Parathyroid adenoma (tissue), 2 donors: ENCODE results near the gene MEIOB.
A peak's percentile ranks its signal among the peaks of the same experiment; 100 is the strongest.

Experiments used
- H2AFZ ChIP-seq: fragments of 300-600 bp; sonication (generic); one replicate; pipeline ENCODE4 v1.7.0; 2017; ENCODE audit warnings: antibody characterized with exemption, mild to moderate bottlenecking
- H3K27ac ChIP-seq: fragments of 300-600 bp; sonication (generic); one replicate; pipeline ENCODE4 v1.7.0; 2017
- H3K27me3 ChIP-seq: fragments of 300-600 bp; sonication (generic); one replicate; pipeline ENCODE4 v1.7.0; 2017; ENCODE audit warnings: low read length; ENCODE audit not compliant: control insufficient read depth, insufficient read depth
- H3K36me3 ChIP-seq: fragments of 300-600 bp; sonication (generic); one replicate; pipeline ENCODE4 v1.7.0; 2017; ENCODE audit warnings: low read length; ENCODE audit not compliant: control insufficient read depth, insufficient read depth
- H3K4me1 ChIP-seq: fragments of 300-600 bp; sonication (generic); one replicate; pipeline ENCODE4 v1.7.0; 2017; ENCODE audit warnings: control low read depth
- H3K4me2 ChIP-seq: fragments of 300-600 bp; sonication (generic); one replicate; pipeline ENCODE4 v1.7.0; 2017; ENCODE audit warnings: low read length
- H3K4me3 ChIP-seq: fragments of 300-600 bp; sonication (generic); one replicate; pipeline ENCODE4 v1.7.0; 2017; ENCODE audit warnings: low read depth, low read length
- H3K79me2 ChIP-seq: fragments of 300-600 bp; sonication (generic); one replicate; pipeline ENCODE4 v1.7.0; 2017; ENCODE audit warnings: control low read depth
- H3K9ac ChIP-seq: fragments of 300-600 bp; sonication (generic); one replicate; pipeline ENCODE4 v1.7.0; 2017; ENCODE audit warnings: mild to moderate bottlenecking
- H3K9me3 ChIP-seq: fragments of 300-600 bp; sonication (generic); one replicate; pipeline ENCODE4 v1.7.0; 2017; ENCODE audit warnings: low read length; ENCODE audit not compliant: control insufficient read depth
- CTCF ChIP-seq: fragments of 300-600 bp; sonication (generic); IDR thresholded peaks from one replicate; pipeline ENCODE4 v1.7.0; 2017; ENCODE audit warnings: antibody characterized with exemption, mild to moderate bottlenecking
- donor health status: primary hyperparathyroidism.

Gene MEIOB

GRCh38 chr16:1828645-1829410 is 43.1 kb downstream of the MEIOB start:
- H3K27ac ChIP-seq = no peak overlapping the region
- H3K79me2 ChIP-seq = peaks cover 31% of the 10 kb centered on the region
- H3K4me1 ChIP-seq = peaks cover 14% of the 10 kb centered on the region
- H2AFZ ChIP-seq = no peak overlapping the region
- no peaks in the 10 kb centered on the region for H3K36me3 ChIP-seq
- no peak overlapping the region for H3K4me2 ChIP-seq
- no peak for TF ChIP-seq CTCF
- H3K9ac ChIP-seq = no peak overlapping the region
- H3K4me3 ChIP-seq = no peak overlapping the region
- no peaks in the 10 kb centered on the region for H3K9me3 ChIP-seq
- no peaks in the 10 kb centered on the region for H3K27me3 ChIP-seq

- Histone ChIP-seq H3K9ac (peak within 1 kb of the TSS; percentile 8), H3K27ac (peak within 1 kb of the TSS; percentile 65), H3K9me3 (no peaks in the 10 kb centered on the region), H3K27me3 (no peaks in the 10 kb centered on the region), H3K4me1 (peaks cover 14% of the 10 kb centered on the region), H3K36me3 (no peaks in the 10 kb centered on the region), H2AFZ (peak within 1 kb of the TSS; percentile 99), H3K4me3 (peak within 1 kb of the TSS; percentile 85), H3K4me2 (peak within 1 kb of the TSS; percentile 97), H3K79me2 (peaks cover 42% of the 10 kb centered on the region)
- no peak for TF ChIP-seq CTCF
Measured at GRCh38 chr16:1826691-1827573, 45.0 kb downstream of the MEIOB start, which contains the start of the genes FAHD1 and HAGH. TSS of gene FAHD1 (plus strand) at chr16:1827206. CDS start at chr16:1827239, 33 bp downstream. TSS of gene HAGH (minus strand) at chr16:1826825. CDS start at chr16:1826787, 38 bp downstream.

DNA sequence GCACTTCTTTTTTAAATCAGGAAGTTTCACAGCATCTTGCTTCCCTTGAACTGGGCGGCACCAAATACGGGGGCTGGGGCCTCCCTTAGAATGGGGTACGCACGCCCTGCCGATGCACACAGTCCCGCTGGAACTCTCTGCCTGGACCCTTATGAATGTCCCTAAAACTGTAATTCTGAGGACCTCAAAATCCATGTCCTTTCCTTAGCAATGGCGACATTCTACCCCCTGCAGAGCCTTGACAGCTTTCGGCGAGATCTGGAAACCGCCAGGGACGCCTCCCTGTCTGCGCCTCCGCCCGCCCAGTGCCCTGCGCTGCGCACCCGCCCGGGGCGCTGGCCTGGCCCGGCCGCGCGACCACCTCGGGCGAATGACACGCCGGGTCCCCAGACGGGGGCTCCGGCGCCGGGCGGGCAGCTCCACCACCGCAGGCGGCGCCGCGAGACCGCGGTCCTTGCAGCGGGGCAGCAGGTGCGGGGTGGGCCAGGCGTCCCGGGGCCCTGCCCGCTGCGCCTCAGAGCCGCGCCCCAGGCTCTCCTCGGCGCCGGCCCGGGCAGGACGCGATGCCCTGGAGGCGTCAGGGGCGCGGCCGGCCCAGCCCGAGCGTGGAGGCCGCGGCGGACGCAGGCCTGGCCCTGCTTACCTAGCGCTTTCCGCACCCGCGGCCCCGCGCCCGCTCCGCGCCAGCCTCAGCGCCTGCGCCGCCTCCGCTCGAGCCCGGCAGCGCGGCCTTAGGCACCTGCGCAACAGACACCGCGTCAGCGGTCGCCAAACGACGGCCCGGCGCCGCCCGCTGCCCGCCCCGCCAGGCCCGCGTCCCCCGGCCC is 45.9 kb downstream of the MEIOB start:
- Histone ChIP-seq H3K27ac (no peak overlapping the region), H3K4me1 (peaks cover 14% of the 10 kb centered on the region), H3K9me3 (no peaks in the 10 kb centered on the region)

More for the DNA sequence above, 45.9 kb downstream of the MEIOB start:
- H3K9ac ChIP-seq = no peak overlapping the region
- H3K4me3 ChIP-seq = peak overlapping the region; percentile 45
- peak overlapping the region; percentile 83 for H3K4me2 ChIP-seq
- peaks cover 47% of the 10 kb centered on the region for H3K79me2 ChIP-seq
- TF ChIP-seq CTCF = no peak
- no peaks in the 10 kb centered on the region for H3K36me3 ChIP-seq
- H2AFZ ChIP-seq = peak overlapping the region; percentile 56
- H3K27me3 ChIP-seq = no peaks in the 10 kb centered on the region
